Erythroblast (primary cell): Measurements from ENCODE around the gene GDPD5.

Experiments
- GATA1 ChIP-seq: IDR thresholded peaks from 2 replicates; pipeline ENCODE4 v1.6.1; 2011; ENCODE audit warnings: low read depth, mild to moderate bottlenecking, control low read depth, low read length, moderate library complexity
- POLR2A ChIP-seq: IDR thresholded peaks from 2 replicates; pipeline ENCODE4 v1.6.1; 2011; ENCODE audit warnings: mild to moderate bottlenecking, low read length

DNA sequence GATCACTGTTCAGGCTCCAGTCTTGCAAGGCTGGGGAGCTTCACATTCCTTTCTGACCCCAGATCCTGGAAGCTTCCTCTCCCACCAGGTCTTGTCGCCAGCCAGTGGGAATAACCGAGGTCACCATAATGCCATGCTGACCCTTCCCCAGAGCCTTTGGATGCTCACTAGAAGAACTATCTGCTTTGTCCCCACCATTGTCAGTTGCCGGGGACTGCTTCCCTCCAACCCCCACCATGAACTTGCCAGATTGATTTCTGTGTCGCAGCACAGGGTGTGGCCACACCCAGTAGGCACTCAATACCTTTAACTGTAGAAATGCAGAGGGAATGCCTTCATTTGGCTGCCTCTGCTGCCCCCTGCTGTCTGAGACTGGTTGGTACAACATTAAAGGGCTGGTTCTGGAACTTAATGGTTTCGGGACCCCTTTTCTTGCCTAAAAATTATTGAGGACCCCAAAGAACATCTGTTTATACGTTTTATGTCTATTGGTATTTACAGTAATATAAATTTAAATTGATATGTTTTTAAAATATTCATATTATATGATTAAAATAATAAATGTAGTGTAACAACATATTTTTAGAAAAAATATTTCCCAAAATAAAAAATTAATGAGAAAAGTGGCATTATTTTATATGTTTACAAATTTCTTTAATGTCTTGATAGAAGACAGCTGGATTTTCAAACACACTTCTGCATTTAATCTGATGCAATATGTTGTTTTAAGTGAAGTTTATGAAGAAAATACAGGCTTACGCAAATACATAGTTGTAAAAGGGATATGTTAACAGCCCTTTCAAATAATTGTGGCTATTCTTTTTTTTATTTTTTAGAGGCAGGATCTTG is 6.7 kb upstream of the GDPD5 start:
- no peak for TF ChIP-seq POLR2A
- no peak for TF ChIP-seq GATA1
